Measurements from ENCODE around the gene TASOR2. TPM values are rescaled to one million over a fixed set of nuclear protein-coding genes. Genes with fewer than 3 reads are reported as not detected.

The TASOR2 gene
- total RNA-seq, 2 experiments from 2014 or later = 50.0 to 51.0 TPM

DNA sequence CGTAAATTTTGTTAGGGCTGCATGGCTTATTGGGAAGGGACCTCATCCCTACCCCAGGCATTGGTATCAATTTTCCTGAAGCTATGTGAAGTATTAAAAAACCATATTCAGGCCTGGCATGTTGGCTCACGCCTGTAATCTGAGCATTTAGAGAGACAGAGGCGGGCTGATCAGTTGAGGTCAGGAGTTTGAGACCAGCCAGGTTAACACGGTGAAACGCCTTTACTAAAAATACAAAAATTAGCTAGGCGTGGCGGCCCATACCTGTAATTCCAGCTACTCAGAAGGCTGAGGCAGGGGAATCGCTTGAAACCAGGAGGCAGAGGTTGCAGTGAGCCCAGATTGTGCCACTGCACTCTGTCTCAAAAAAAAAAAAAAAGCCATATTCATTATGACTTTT lies 7.1 kb downstream of the TASOR2 start:
- POLR2A ChIA-PET = interaction anchor here (0.6 to 1.7 kb wide), 5 partner anchors 8 to 118 kb away, joined by 3 to 8 read pairs (median 3); partner anchors contain the start of gene TASOR2
- H3K36me3 ChIP-seq (ENCODE audit: insufficient read depth, low read length) = no peaks in the 10 kb centered on the region
- H3K4me1 ChIP-seq (ENCODE audit: insufficient read depth, low read length) = peaks cover 41% of the 10 kb centered on the region
- H3K4me3 ChIP-seq (ENCODE audit: low read length) = no peak overlapping the region
- CTCF ChIA-PET = interaction anchor here (1.0 to 2.1 kb wide), 5 partner anchors 18 to 118 kb away, joined by 3 to 7 read pairs (median 4); no protein-coding TSS in a partner anchor
- Mint-ChIP-seq H3K36me3 (ENCODE audit: low read depth) (peaks cover 9% of the 10 kb centered on the region), H3K27me3 (no peaks in the 10 kb centered on the region), H3K27ac (peak overlapping the region; percentile 66), H3K9me3 (no peaks in the 10 kb centered on the region), H3K4me1 (ENCODE audit: low read depth) (peaks cover 86% of the 10 kb centered on the region), H3K4me3 (peak overlapping the region; percentile 31)
- TF ChIP-seq, protein P1, sequence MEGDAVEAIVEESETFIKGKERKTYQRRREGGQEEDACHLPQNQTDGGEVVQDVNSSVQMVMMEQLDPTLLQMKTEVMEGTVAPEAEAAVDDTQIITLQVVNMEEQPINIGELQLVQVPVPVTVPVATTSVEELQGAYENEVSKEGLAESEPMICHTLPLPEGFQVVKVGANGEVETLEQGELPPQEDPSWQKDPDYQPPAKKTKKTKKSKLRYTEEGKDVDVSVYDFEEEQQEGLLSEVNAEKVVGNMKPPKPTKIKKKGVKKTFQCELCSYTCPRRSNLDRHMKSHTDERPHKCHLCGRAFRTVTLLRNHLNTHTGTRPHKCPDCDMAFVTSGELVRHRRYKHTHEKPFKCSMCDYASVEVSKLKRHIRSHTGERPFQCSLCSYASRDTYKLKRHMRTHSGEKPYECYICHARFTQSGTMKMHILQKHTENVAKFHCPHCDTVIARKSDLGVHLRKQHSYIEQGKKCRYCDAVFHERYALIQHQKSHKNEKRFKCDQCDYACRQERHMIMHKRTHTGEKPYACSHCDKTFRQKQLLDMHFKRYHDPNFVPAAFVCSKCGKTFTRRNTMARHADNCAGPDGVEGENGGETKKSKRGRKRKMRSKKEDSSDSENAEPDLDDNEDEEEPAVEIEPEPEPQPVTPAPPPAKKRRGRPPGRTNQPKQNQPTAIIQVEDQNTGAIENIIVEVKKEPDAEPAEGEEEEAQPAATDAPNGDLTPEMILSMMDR (IDR thresholded peaks at IDR 0.05) = no peak
- DNase-seq = no peak
- ATAC-seq (ENCODE audit: poor library complexity) = no peak
- H3K27me3 ChIP-seq (ENCODE audit: control insufficient read depth in 1 of 2, insufficient read depth in 2 of 2, low read length in 2 of 2) = no peaks in the 10 kb centered on the region
- no peak overlapping the region for H3K27ac ChIP-seq (ENCODE audit: low read depth in 1 of 2, low read length in 2 of 2)
- no peaks in the 10 kb centered on the region for H3K9me3 ChIP-seq (ENCODE audit: control insufficient read depth in 1 of 2, insufficient read depth in 1 of 2, low read length in 2 of 2)
- intact Hi-C loops (cut with DNase I, micrococcal nuclease) = no loop called here

DNA sequence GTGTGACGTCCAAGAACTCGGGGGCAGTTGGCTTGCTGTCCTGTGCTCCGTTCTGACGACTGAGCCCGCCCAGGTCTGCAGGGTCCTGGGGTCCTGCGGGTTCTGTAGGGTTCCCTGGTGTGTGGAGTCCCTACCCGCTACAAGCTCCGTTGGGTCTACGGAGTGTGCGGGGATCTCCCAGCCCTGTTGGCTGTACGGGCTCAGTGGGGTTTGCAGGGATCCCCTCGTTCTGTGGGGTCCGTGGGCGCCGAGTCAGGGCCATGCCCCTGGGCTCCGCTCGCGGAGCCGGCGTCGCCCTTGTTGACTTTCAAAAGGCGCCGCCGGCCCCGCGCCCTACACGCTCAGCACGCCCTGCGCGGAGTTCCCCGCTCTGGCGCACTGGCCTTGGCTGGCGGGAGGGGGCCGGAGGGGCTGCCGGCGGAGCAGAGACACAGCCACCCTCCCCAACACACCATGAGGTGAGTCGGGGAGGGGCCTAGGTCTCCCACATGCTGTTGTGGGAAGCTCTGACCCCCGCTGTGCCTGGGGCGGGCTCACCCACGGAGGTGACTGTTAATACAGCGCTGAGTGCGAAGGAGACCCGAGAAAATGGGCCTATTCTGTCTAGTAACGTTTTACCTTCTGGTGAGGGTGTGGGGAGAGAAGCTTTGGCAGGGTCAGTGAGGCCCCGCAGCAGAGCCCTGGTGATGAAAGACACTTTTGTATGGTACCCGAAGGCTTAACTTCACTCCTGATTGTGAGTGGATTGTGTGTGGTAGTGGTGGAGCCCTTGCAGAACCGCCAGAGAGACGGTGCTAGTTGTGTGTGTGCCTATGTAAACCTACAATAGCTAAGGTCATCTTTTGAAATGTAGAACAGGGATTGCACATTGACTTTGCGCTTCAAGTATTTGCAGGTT lies 8.1 kb downstream of the TASOR2 start:
- peaks cover 41% of the 10 kb centered on the region for H3K4me1 ChIP-seq (ENCODE audit: insufficient read depth, low read length)
- intact Hi-C loops (cut with DNase I, micrococcal nuclease) = no loop called here
- Mint-ChIP-seq H3K4me3 (peak overlapping the region; percentile 85), H3K27ac (peak overlapping the region; percentile 66), H3K27me3 (no peaks in the 10 kb centered on the region), H3K4me1 (ENCODE audit: low read depth) (peaks cover 85% of the 10 kb centered on the region), H3K36me3 (ENCODE audit: low read depth) (peaks cover 9% of the 10 kb centered on the region), H3K9me3 (no peaks in the 10 kb centered on the region)
- ChIA-PET POLR2A (interaction anchor here (0.6 to 1.7 kb wide), 6 partner anchors 9 to 121 kb away, joined by 3 to 8 read pairs (median 3); partner anchors contain the start of genes GDI2 and TASOR2), CTCF (interaction anchor here (0.9 to 2.1 kb wide), 5 partner anchors 12 to 117 kb away, joined by 3 to 7 read pairs (median 4); no protein-coding TSS in a partner anchor)
- TF ChIP-seq, protein P1 (IDR thresholded peaks at IDR 0.05) = no peak
- DNase-seq = peak; percentile 27 to 85 (median 54)
- H3K4me3 ChIP-seq (ENCODE audit: low read length) = peak overlapping the region; percentile 57
- no peaks in the 10 kb centered on the region for H3K27me3 ChIP-seq (ENCODE audit: control insufficient read depth in 1 of 2, insufficient read depth in 2 of 2, low read length in 2 of 2)
- H3K36me3 ChIP-seq (ENCODE audit: insufficient read depth, low read length) = no peaks in the 10 kb centered on the region
- peak; percentile 90 for ATAC-seq (ENCODE audit: poor library complexity)
- no peak overlapping the region for H3K27ac ChIP-seq (ENCODE audit: low read depth in 1 of 2, low read length in 2 of 2)
- H3K9me3 ChIP-seq (ENCODE audit: control insufficient read depth in 1 of 2, insufficient read depth in 1 of 2, low read length in 2 of 2) = no peaks in the 10 kb centered on the region

DNA sequence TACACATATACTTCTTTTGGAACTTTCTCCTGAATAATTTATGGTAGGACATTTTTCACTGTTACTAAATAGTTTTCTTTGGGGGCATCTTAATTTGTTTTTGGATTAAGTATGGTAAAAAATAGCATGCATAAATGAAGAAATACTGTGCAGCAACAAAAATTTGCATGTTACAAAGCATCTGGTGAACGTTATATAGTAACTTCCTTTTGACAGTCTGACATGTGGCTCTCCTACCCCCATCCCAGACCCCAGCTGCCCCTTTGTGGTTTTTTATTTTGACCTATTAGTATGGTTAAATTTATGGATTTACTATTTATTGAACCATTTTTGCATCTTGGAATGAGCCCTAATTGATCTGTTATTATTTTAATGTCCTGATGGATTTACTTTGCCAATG lies 9.9 kb downstream of the TASOR2 start:
- H3K4me1 Mint-ChIP-seq (ENCODE audit: low read depth) = peaks cover 68% of the 10 kb centered on the region
- Histone ChIP-seq H3K36me3 (ENCODE audit: insufficient read depth, low read length) (no peaks in the 10 kb centered on the region), H3K4me3 (ENCODE audit: low read length) (no peak overlapping the region), H3K27me3 (ENCODE audit: control insufficient read depth in 1 of 2, insufficient read depth in 2 of 2, low read length in 2 of 2) (no peaks in the 10 kb centered on the region), H3K4me1 (ENCODE audit: insufficient read depth, low read length) (peaks cover 26% of the 10 kb centered on the region), H3K9me3 (ENCODE audit: control insufficient read depth in 1 of 2, insufficient read depth in 1 of 2, low read length in 2 of 2) (no peaks in the 10 kb centered on the region), H3K27ac (ENCODE audit: low read depth in 1 of 2, low read length in 2 of 2) (no peak overlapping the region)
- intact Hi-C loops (cut with DNase I, micrococcal nuclease) = no loop called here
- TF ChIP-seq, protein P1 (IDR thresholded peaks at IDR 0.05) = no peak
- no peak overlapping the region for H3K4me3 Mint-ChIP-seq
- H3K36me3 Mint-ChIP-seq (ENCODE audit: low read depth) = no peaks in the 10 kb centered on the region
- H3K27ac Mint-ChIP-seq = no peak overlapping the region
- ChIA-PET CTCF (no interaction called here), POLR2A (interaction anchor here (0.6 kb wide), 2 partner anchors 11 to 580 kb away, joined by 3 read pairs; no protein-coding TSS in a partner anchor)
- no peak for DNase-seq
- H3K9me3 Mint-ChIP-seq = no peaks in the 10 kb centered on the region
- H3K27me3 Mint-ChIP-seq = no peaks in the 10 kb centered on the region
- no peak for ATAC-seq (ENCODE audit: poor library complexity)

Data from CD4-positive, alpha-beta T cell (primary cell).